ENCODE measurements around the gene SMYD4.

DNA sequence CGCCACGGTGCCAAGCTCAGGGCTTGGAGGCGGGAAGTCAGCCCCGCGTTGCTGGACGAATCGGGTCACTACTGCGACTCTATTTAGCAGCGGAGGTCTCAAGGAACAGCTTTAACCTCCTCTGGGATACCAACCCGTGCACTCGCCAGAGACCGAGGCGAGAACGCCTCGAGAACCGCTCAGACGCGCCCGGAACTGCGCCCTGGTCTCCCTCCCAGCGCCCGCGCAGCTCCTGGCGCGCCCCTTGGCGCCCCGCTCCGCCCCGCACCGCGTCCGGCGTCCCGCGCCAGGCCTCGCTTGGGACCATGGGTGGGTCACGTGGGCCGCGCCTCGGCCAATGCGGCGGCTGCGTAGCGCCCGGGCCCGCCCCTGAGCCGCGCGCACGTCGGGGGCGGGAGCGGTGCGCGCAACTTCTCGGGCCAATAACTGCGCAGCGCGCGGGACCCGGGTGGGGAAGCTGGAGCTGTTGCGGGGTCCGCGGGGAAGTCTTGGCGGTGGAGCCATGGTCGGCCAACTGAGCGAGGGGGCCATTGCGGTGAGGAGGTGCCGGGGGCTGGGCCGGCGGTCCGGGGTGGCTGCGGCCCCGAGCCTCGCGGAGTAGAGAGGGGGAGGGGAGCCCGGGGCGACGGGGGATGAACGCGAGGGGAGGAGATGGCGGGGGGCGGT, at the start of gene SMYD4, which contains the start of gene RPA1:
- TF ChIP-seq CTCF (IDR thresholded peaks at IDR 0.05): no peak
- no peak for TF ChIP-seq EZH2 (IDR thresholded peaks at IDR 0.05)

Measured in neural progenitor cell (in vitro differentiated cells).